ENCODE data around the gene GRM1.

Gene GRM1

GRCh38 chr6:146301764-146302163, 272.9 kb downstream of the GRM1 start:
- Histone ChIP-seq H3K4me1 (ENCODE audit: control insufficient read depth, low read depth, low read length) (no peaks in the 10 kb centered on the region), H3K36me3 (ENCODE audit: control insufficient read depth, insufficient read depth, low read length) (no peaks in the 10 kb centered on the region), H3K27me3 (ENCODE audit: insufficient read depth, low read length, poor library complexity) (no peaks in the 10 kb centered on the region), H3K4me2 (ENCODE audit: low read length) (no peak overlapping the region), H3K4ac (ENCODE audit: low read depth, low read length) (no peak overlapping the region), H3K27ac (ENCODE audit: low read depth, low read length) (no peak overlapping the region), H2BK15ac (replicated peaks; ENCODE audit: low read depth) (no peak overlapping the region), H3K18ac (ENCODE audit: low read length) (no peak overlapping the region), H4K8ac (ENCODE audit: low read depth, low read length) (no peak overlapping the region), H3K79me2 (ENCODE audit: control insufficient read depth, insufficient read depth, low read length) (no peaks in the 10 kb centered on the region), H3K23ac (ENCODE audit: low read length) (no peak overlapping the region), H2AK5ac (ENCODE audit: low read length) (no peak overlapping the region), H2BK120ac (ENCODE audit: low read depth, low read length) (no peak overlapping the region), H4K5ac (ENCODE audit: low read length) (no peak overlapping the region), H3K9ac (ENCODE audit: low read length) (no peak overlapping the region), H2BK5ac (ENCODE audit: low read length) (no peak overlapping the region), H3K56ac (ENCODE audit: low read length) (no peak overlapping the region), H3K4me3 (ENCODE audit: low read length) (no peak overlapping the region), H3K79me1 (ENCODE audit: low read length) (no peaks in the 10 kb centered on the region)
- DNase-seq, result no peak
- no CpG with 5 or more reads among the region's 3 CpGs for WGBS (ENCODE audit: extremely low coverage, insufficient coverage, low lambda C conversion rate)

- Histone ChIP-seq H3K27ac (ENCODE audit: low read depth, low read length) (no peak overlapping the region), H3K4me2 (ENCODE audit: low read length) (no peak overlapping the region), H4K8ac (ENCODE audit: low read depth, low read length) (no peak overlapping the region), H3K9ac (ENCODE audit: low read length) (no peak overlapping the region), H4K5ac (ENCODE audit: low read length) (no peak overlapping the region), H3K18ac (ENCODE audit: low read length) (no peak overlapping the region), H3K4me1 (ENCODE audit: control insufficient read depth, low read depth, low read length) (no peaks in the 10 kb centered on the region), H3K36me3 (ENCODE audit: control insufficient read depth, insufficient read depth, low read length) (no peaks in the 10 kb centered on the region), H3K79me2 (ENCODE audit: control insufficient read depth, insufficient read depth, low read length) (no peaks in the 10 kb centered on the region), H2BK15ac (replicated peaks; ENCODE audit: low read depth) (no peak overlapping the region), H3K56ac (ENCODE audit: low read length) (no peak overlapping the region), H3K27me3 (ENCODE audit: insufficient read depth, low read length, poor library complexity) (no peaks in the 10 kb centered on the region), H2AK5ac (ENCODE audit: low read length) (no peak overlapping the region), H3K4me3 (ENCODE audit: low read length) (no peak overlapping the region), H3K4ac (ENCODE audit: low read depth, low read length) (no peak overlapping the region), H3K23ac (ENCODE audit: low read length) (no peak overlapping the region), H2BK5ac (ENCODE audit: low read length) (no peak overlapping the region), H3K79me1 (ENCODE audit: low read length) (no peaks in the 10 kb centered on the region), H2BK120ac (ENCODE audit: low read depth, low read length) (no peak overlapping the region)
- DNase-seq, result no peak
These were observed 274.1 kb downstream of the GRM1 start for GRCh38 chr6:146302994-146303393.

GRCh38 chr6:146304181-146304580, 275.3 kb downstream of the GRM1 start:
- no peaks in the 10 kb centered on the region for H3K4me1 ChIP-seq (ENCODE audit: control insufficient read depth, low read depth, low read length)
- no peak overlapping the region for H4K5ac ChIP-seq (ENCODE audit: low read length)
- DNase-seq, result no peak
- H3K23ac ChIP-seq (ENCODE audit: low read length), result no peak overlapping the region
- H3K79me1 ChIP-seq (ENCODE audit: low read length), result no peaks in the 10 kb centered on the region
- no peaks in the 10 kb centered on the region for H3K27me3 ChIP-seq (ENCODE audit: insufficient read depth, low read length, poor library complexity)
- H3K9ac ChIP-seq (ENCODE audit: low read length), result no peak overlapping the region
- H3K36me3 ChIP-seq (ENCODE audit: control insufficient read depth, insufficient read depth, low read length), result no peaks in the 10 kb centered on the region
- H3K56ac ChIP-seq (ENCODE audit: low read length), result no peak overlapping the region
- no peak overlapping the region for H2BK5ac ChIP-seq (ENCODE audit: low read length)
- no peak overlapping the region for H3K27ac ChIP-seq (ENCODE audit: low read depth, low read length)
- no CpG with 5 or more reads among the region's 3 CpGs for WGBS (ENCODE audit: extremely low coverage, insufficient coverage, low lambda C conversion rate)
- no peaks in the 10 kb centered on the region for H3K79me2 ChIP-seq (ENCODE audit: control insufficient read depth, insufficient read depth, low read length)
- H2BK120ac ChIP-seq (ENCODE audit: low read depth, low read length), result no peak overlapping the region
- no peak overlapping the region for H4K8ac ChIP-seq (ENCODE audit: low read depth, low read length)
- H3K4me2 ChIP-seq (ENCODE audit: low read length), result no peak overlapping the region
- H3K4ac ChIP-seq (ENCODE audit: low read depth, low read length), result no peak overlapping the region
- no peak overlapping the region for H2BK15ac ChIP-seq (replicated peaks; ENCODE audit: low read depth)
- H3K4me3 ChIP-seq (ENCODE audit: low read length), result no peak overlapping the region
- H3K18ac ChIP-seq (ENCODE audit: low read length), result no peak overlapping the region
- H2AK5ac ChIP-seq (ENCODE audit: low read length), result no peak overlapping the region

- H2BK5ac ChIP-seq (ENCODE audit: low read length), result no peak overlapping the region
- H3K79me2 ChIP-seq (ENCODE audit: control insufficient read depth, insufficient read depth, low read length), result no peaks in the 10 kb centered on the region
- WGBS (ENCODE audit: extremely low coverage, insufficient coverage, low lambda C conversion rate), result no CpG with 5 or more reads among the region's 1 CpG
- no peak overlapping the region for H3K4me2 ChIP-seq (ENCODE audit: low read length)
- DNase-seq, result no peak
- no peak overlapping the region for H4K8ac ChIP-seq (ENCODE audit: low read depth, low read length)
- H2BK15ac ChIP-seq (replicated peaks; ENCODE audit: low read depth), result no peak overlapping the region
- H3K4me3 ChIP-seq (ENCODE audit: low read length), result no peak overlapping the region
- H3K27ac ChIP-seq (ENCODE audit: low read depth, low read length), result no peak overlapping the region
- H3K18ac ChIP-seq (ENCODE audit: low read length), result no peak overlapping the region
- no peaks in the 10 kb centered on the region for H3K36me3 ChIP-seq (ENCODE audit: control insufficient read depth, insufficient read depth, low read length)
- no peak overlapping the region for H3K23ac ChIP-seq (ENCODE audit: low read length)
- H4K5ac ChIP-seq (ENCODE audit: low read length), result no peak overlapping the region
- no peak overlapping the region for H3K9ac ChIP-seq (ENCODE audit: low read length)
- H3K4ac ChIP-seq (ENCODE audit: low read depth, low read length), result no peak overlapping the region
- no peak overlapping the region for H2BK120ac ChIP-seq (ENCODE audit: low read depth, low read length)
- no peaks in the 10 kb centered on the region for H3K79me1 ChIP-seq (ENCODE audit: low read length)
- H3K4me1 ChIP-seq (ENCODE audit: control insufficient read depth, low read depth, low read length), result no peaks in the 10 kb centered on the region
- H3K27me3 ChIP-seq (ENCODE audit: insufficient read depth, low read length, poor library complexity), result no peaks in the 10 kb centered on the region
- H2AK5ac ChIP-seq (ENCODE audit: low read length), result no peak overlapping the region
- no peak overlapping the region for H3K56ac ChIP-seq (ENCODE audit: low read length)
These were observed 276.2 kb downstream of the GRM1 start for GRCh38 chr6:146305092-146305491.

GRCh38 chr6:146305951-146306350, 277.1 kb downstream of the GRM1 start:
- no CpG with 5 or more reads among the region's 3 CpGs for WGBS (ENCODE audit: extremely low coverage, insufficient coverage, low lambda C conversion rate)
- Histone ChIP-seq H2BK5ac (ENCODE audit: low read length) (no peak overlapping the region), H4K5ac (ENCODE audit: low read length) (no peak overlapping the region), H3K4ac (ENCODE audit: low read depth, low read length) (no peak overlapping the region), H3K27ac (ENCODE audit: low read depth, low read length) (no peak overlapping the region), H3K4me1 (ENCODE audit: control insufficient read depth, low read depth, low read length) (no peaks in the 10 kb centered on the region), H3K23ac (ENCODE audit: low read length) (no peak overlapping the region), H2AK5ac (ENCODE audit: low read length) (no peak overlapping the region), H2BK120ac (ENCODE audit: low read depth, low read length) (no peak overlapping the region), H3K9ac (ENCODE audit: low read length) (no peak overlapping the region), H3K79me1 (ENCODE audit: low read length) (no peaks in the 10 kb centered on the region), H3K56ac (ENCODE audit: low read length) (no peak overlapping the region), H3K4me2 (ENCODE audit: low read length) (no peak overlapping the region), H3K4me3 (ENCODE audit: low read length) (no peak overlapping the region), H3K36me3 (ENCODE audit: control insufficient read depth, insufficient read depth, low read length) (no peaks in the 10 kb centered on the region), H2BK15ac (replicated peaks; ENCODE audit: low read depth) (no peak overlapping the region), H3K79me2 (ENCODE audit: control insufficient read depth, insufficient read depth, low read length) (no peaks in the 10 kb centered on the region), H4K8ac (ENCODE audit: low read depth, low read length) (no peak overlapping the region), H3K27me3 (ENCODE audit: insufficient read depth, low read length, poor library complexity) (no peaks in the 10 kb centered on the region), H3K18ac (ENCODE audit: low read length) (no peak overlapping the region)
- no peak for DNase-seq

- no peak overlapping the region for H2BK5ac ChIP-seq (ENCODE audit: low read length)
- no peak overlapping the region for H2BK15ac ChIP-seq (replicated peaks; ENCODE audit: low read depth)
- H2AK5ac ChIP-seq (ENCODE audit: low read length), result no peak overlapping the region
- no peak overlapping the region for H3K9ac ChIP-seq (ENCODE audit: low read length)
- no peaks in the 10 kb centered on the region for H3K4me1 ChIP-seq (ENCODE audit: control insufficient read depth, low read depth, low read length)
- no peak overlapping the region for H4K8ac ChIP-seq (ENCODE audit: low read depth, low read length)
- no peak overlapping the region for H3K4ac ChIP-seq (ENCODE audit: low read depth, low read length)
- H3K4me3 ChIP-seq (ENCODE audit: low read length), result no peak overlapping the region
- no peaks in the 10 kb centered on the region for H3K27me3 ChIP-seq (ENCODE audit: insufficient read depth, low read length, poor library complexity)
- no peak overlapping the region for H4K5ac ChIP-seq (ENCODE audit: low read length)
- DNase-seq, result no peak
- H3K36me3 ChIP-seq (ENCODE audit: control insufficient read depth, insufficient read depth, low read length), result no peaks in the 10 kb centered on the region
- no peak overlapping the region for H3K27ac ChIP-seq (ENCODE audit: low read depth, low read length)
- no peak overlapping the region for H3K56ac ChIP-seq (ENCODE audit: low read length)
- no peak overlapping the region for H2BK120ac ChIP-seq (ENCODE audit: low read depth, low read length)
- no peak overlapping the region for H3K23ac ChIP-seq (ENCODE audit: low read length)
- no peak overlapping the region for H3K4me2 ChIP-seq (ENCODE audit: low read length)
- no peaks in the 10 kb centered on the region for H3K79me2 ChIP-seq (ENCODE audit: control insufficient read depth, insufficient read depth, low read length)
- no CpG with 5 or more reads among the region's 2 CpGs for WGBS (ENCODE audit: extremely low coverage, insufficient coverage, low lambda C conversion rate)
- H3K79me1 ChIP-seq (ENCODE audit: low read length), result no peaks in the 10 kb centered on the region
- no peak overlapping the region for H3K18ac ChIP-seq (ENCODE audit: low read length)
These were observed 281.8 kb downstream of the GRM1 start for GRCh38 chr6:146310628-146311027.

Measured in mesendoderm (in vitro differentiated cells).